Neural progenitor cell (in vitro differentiated cells): ENCODE results near the gene TPM1. TPM values are rescaled to one million over a fixed set of nuclear protein-coding genes. Genes with fewer than 3 reads are reported as not detected.

Source experiments
- DNase-seq: peaks from one replicate; pipeline ENCODE4 v3.0.0-alpha.2; 2016; ENCODE audit warnings: low spot score
- H2AFZ ChIP-seq: fragments of 200-600 bp; sonication (generic); replicated peaks from 2 replicates; pipeline ENCODE4 v1.6.1; 2016; ENCODE audit warnings: antibody characterized with exemption
- H3F3A ChIP-seq: fragments of 200-600 bp; sonication (generic); 2 replicates; pipeline ENCODE4 v1.6.1; 2016; ENCODE audit warnings: antibody characterized with exemption, low read depth
- H3K27ac ChIP-seq: fragments of 200-600 bp; sonication (generic); 2 replicates; pipeline ENCODE4 v1.5.1; 2016; ENCODE audit warnings: mild to moderate bottlenecking
- H3K27me3 ChIP-seq: fragments of 200-600 bp; sonication (generic); 2 replicates; pipeline ENCODE4 v1.6.1; 2016; ENCODE audit warnings: mild to moderate bottlenecking, moderate library complexity
- H3K36me3 ChIP-seq: fragments of 200-600 bp; sonication (generic); 2 replicates; pipeline ENCODE4 v1.5.1; 2016
- H3K4me1 ChIP-seq: fragments of 200-600 bp; sonication (generic); 2 replicates; pipeline ENCODE4 v1.6.1; 2016; ENCODE audit warnings: mixed run types
- H3K4me2 ChIP-seq: fragments of 200-600 bp; sonication (generic); 2 replicates; pipeline ENCODE4 v1.6.1; 2016
- H3K4me3 ChIP-seq: fragments of 200-600 bp; sonication (generic); 2 replicates; pipeline ENCODE4 v1.5.1; 2016
- H3K79me2 ChIP-seq: fragments of 200-600 bp; sonication (generic); 2 replicates; pipeline ENCODE4 v1.6.1; 2016; ENCODE audit warnings: low read depth
- H3K9ac ChIP-seq: fragments of 200-600 bp; sonication (generic); 2 replicates; pipeline ENCODE4 v1.6.1; 2016
- H3K9me3 ChIP-seq: fragments of 200-600 bp; sonication (generic); 2 replicates; pipeline ENCODE4 v1.5.1; 2016; ENCODE audit warnings: low read depth
- H4K20me1 ChIP-seq: fragments of 200-600 bp; sonication (generic); 2 replicates; pipeline ENCODE4 v1.6.1; 2016; ENCODE audit warnings: low read depth
- H3K27ac Mint-ChIP-seq: 3 replicates; pipeline ENCODE4 v1.8.0; 2021; ENCODE audit warnings: mixed read lengths
- H3K27me3 Mint-ChIP-seq: 2 replicates; pipeline ENCODE4 v1.8.0; 2022; ENCODE audit warnings: low read depth, mild to moderate bottlenecking, inconsistent platforms, moderate library complexity, mixed read lengths; ENCODE audit not compliant: insufficient read depth
- H3K36me3 Mint-ChIP-seq: 3 replicates; pipeline ENCODE4 v1.8.0; 2021; ENCODE audit warnings: mixed read lengths
- H3K4me1 Mint-ChIP-seq: 3 replicates; pipeline ENCODE4 v1.8.0; 2021; ENCODE audit warnings: mixed read lengths
- H3K4me3 Mint-ChIP-seq: 3 replicates; pipeline ENCODE4 v1.8.0; 2021; ENCODE audit warnings: mild to moderate bottlenecking, moderate library complexity, mixed read lengths
- H3K9me3 Mint-ChIP-seq: 3 replicates; pipeline ENCODE4 v1.8.0; 2020; ENCODE audit warnings: mixed read lengths
- EZH2 ChIP-seq: fragments of 200-600 bp; sonication (generic); IDR thresholded peaks from 2 replicates; pipeline ENCODE4 v1.6.1; 2017; ENCODE audit warnings: antibody characterized with exemption, mild to moderate bottlenecking, moderate library complexity
- EZH2phosphoT487 ChIP-seq: fragments of 200-600 bp; sonication (generic); IDR thresholded peaks from 2 replicates; pipeline ENCODE4 v1.6.1; 2017; ENCODE audit warnings: antibody characterized with exemption
- total RNA-seq: library from RNA; depleted of rRNA; stranded (reverse); fragments of >200 nt; gene quantifications from 2 replicates; pipeline ENCODE4 v1.2.3, GENCODE V29; 2015; ENCODE audit warnings: low replicate concordance
- TF ChIP-seq, protein P1 (sequence below): fragments of 200-600 bp; sonication (generic); IDR thresholded peaks from 2 replicates; pipeline ENCODE4 v1.5.1; 2017; ENCODE audit warnings: antibody characterized with exemption, mild to moderate bottlenecking

Gene TPM1
- total RNA-seq, 1 donor from 2014 or later = 623 TPM

GRCh38 chr15:63027646-63028045 lies 14.9 kb upstream of the TPM1 start:
- Histone ChIP-seq H3K4me3 (no peak overlapping the region), H3F3A (no peaks in the 10 kb centered on the region), H3K4me2 (no peak overlapping the region), H3K36me3 (no peaks in the 10 kb centered on the region), H3K79me2 (no peaks in the 10 kb centered on the region), H3K9ac (no peak overlapping the region), H3K27ac (no peak overlapping the region), H3K9me3 (no peaks in the 10 kb centered on the region), H4K20me1 (no peaks in the 10 kb centered on the region), H3K27me3 (no peaks in the 10 kb centered on the region), H2AFZ (no peak overlapping the region), H3K4me1 (peaks cover 7% of the 10 kb centered on the region)
- Mint-ChIP-seq H3K27me3 (peaks cover 2% of the 10 kb centered on the region), H3K27ac (no peak overlapping the region), H3K36me3 (no peaks in the 10 kb centered on the region), H3K4me3 (no peak overlapping the region), H3K9me3 (no peaks in the 10 kb centered on the region), H3K4me1 (peaks cover 17% of the 10 kb centered on the region)
- DNase-seq = no peak
- no peak for TF ChIP-seq EZH2phosphoT487
- no peak for TF ChIP-seq EZH2
- TF ChIP-seq, protein P1, sequence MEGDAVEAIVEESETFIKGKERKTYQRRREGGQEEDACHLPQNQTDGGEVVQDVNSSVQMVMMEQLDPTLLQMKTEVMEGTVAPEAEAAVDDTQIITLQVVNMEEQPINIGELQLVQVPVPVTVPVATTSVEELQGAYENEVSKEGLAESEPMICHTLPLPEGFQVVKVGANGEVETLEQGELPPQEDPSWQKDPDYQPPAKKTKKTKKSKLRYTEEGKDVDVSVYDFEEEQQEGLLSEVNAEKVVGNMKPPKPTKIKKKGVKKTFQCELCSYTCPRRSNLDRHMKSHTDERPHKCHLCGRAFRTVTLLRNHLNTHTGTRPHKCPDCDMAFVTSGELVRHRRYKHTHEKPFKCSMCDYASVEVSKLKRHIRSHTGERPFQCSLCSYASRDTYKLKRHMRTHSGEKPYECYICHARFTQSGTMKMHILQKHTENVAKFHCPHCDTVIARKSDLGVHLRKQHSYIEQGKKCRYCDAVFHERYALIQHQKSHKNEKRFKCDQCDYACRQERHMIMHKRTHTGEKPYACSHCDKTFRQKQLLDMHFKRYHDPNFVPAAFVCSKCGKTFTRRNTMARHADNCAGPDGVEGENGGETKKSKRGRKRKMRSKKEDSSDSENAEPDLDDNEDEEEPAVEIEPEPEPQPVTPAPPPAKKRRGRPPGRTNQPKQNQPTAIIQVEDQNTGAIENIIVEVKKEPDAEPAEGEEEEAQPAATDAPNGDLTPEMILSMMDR = no peak

- TF ChIP-seq EZH2phosphoT487 (no peak), EZH2 (no peak)
- TF ChIP-seq, protein P1 = no peak
- Mint-ChIP-seq H3K27ac (no peak overlapping the region), H3K27me3 (peaks cover 2% of the 10 kb centered on the region), H3K9me3 (no peaks in the 10 kb centered on the region), H3K4me3 (peak overlapping the region; percentile 31), H3K36me3 (no peaks in the 10 kb centered on the region), H3K4me1 (peaks cover 17% of the 10 kb centered on the region)
- Histone ChIP-seq H3K9ac (no peak overlapping the region), H3K79me2 (no peaks in the 10 kb centered on the region), H4K20me1 (no peaks in the 10 kb centered on the region), H3K4me2 (no peak overlapping the region), H3K9me3 (no peaks in the 10 kb centered on the region), H3K27ac (no peak overlapping the region), H3F3A (no peaks in the 10 kb centered on the region), H2AFZ (no peak overlapping the region), H3K36me3 (no peaks in the 10 kb centered on the region), H3K4me1 (peaks cover 7% of the 10 kb centered on the region), H3K27me3 (no peaks in the 10 kb centered on the region), H3K4me3 (no peak overlapping the region)
- DNase-seq = peak; percentile 24
Observed at GRCh38 chr15:63028442-63029110, 14.0 kb upstream of the TPM1 start.

- Mint-ChIP-seq H3K36me3 (no peaks in the 10 kb centered on the region), H3K4me1 (peaks cover 17% of the 10 kb centered on the region), H3K4me3 (no peak overlapping the region), H3K27ac (no peak overlapping the region), H3K27me3 (no peaks in the 10 kb centered on the region), H3K9me3 (no peaks in the 10 kb centered on the region)
- Histone ChIP-seq H3K36me3 (no peaks in the 10 kb centered on the region), H3K9me3 (no peaks in the 10 kb centered on the region), H3K79me2 (no peaks in the 10 kb centered on the region), H3K27me3 (no peaks in the 10 kb centered on the region), H3K4me1 (peaks cover 7% of the 10 kb centered on the region), H3K27ac (no peak overlapping the region), H3K4me2 (no peak overlapping the region), H2AFZ (peak overlapping the region; percentile 54), H3K4me3 (no peak overlapping the region), H3K9ac (no peak overlapping the region), H4K20me1 (no peaks in the 10 kb centered on the region), H3F3A (no peaks in the 10 kb centered on the region)
- DNase-seq = no peak
- TF ChIP-seq EZH2 (no peak), EZH2phosphoT487 (no peak)
- TF ChIP-seq, protein P1 = no peak
Observed at GRCh38 chr15:63029676-63030075, 12.9 kb upstream of the TPM1 start.
